ENCODE data around the gene PDZRN4.
"Not testable (repeated sequence)": the region's sequence is repeated elsewhere in the genome, so short reads cannot be mapped to it uniquely, and the experiment has no call there.

PDZRN4 gene

GRCh38 chr12:41285470-41285869, 97.3 kb downstream of the PDZRN4 start:
- not testable (repeated sequence) for H3K4me3 Mint-ChIP-seq; DNase-seq; H3K27ac Mint-ChIP-seq; H3K27me3 Mint-ChIP-seq; H3K9me3 Mint-ChIP-seq; H3K4me1 Mint-ChIP-seq (ENCODE audit: low read depth); H3K36me3 Mint-ChIP-seq (ENCODE audit: low read depth)

- Mint-ChIP-seq H3K9me3 (no peaks in the 10 kb centered on the region), H3K27ac (no peak overlapping the region), H3K27me3 (no peaks in the 10 kb centered on the region), H3K4me1 (ENCODE audit: low read depth) (no peaks in the 10 kb centered on the region), H3K36me3 (ENCODE audit: low read depth) (no peaks in the 10 kb centered on the region), H3K4me3 (no peak overlapping the region)
- DNase-seq: no peak
Observed at GRCh38 chr12:41286426-41286825, 98.3 kb downstream of the PDZRN4 start.

- Mint-ChIP-seq H3K27ac (no peak overlapping the region), H3K4me1 (ENCODE audit: low read depth) (no peaks in the 10 kb centered on the region), H3K9me3 (no peaks in the 10 kb centered on the region), H3K4me3 (no peak overlapping the region), H3K36me3 (ENCODE audit: low read depth) (no peaks in the 10 kb centered on the region), H3K27me3 (no peaks in the 10 kb centered on the region)
- DNase-seq: no peak
Observed at GRCh38 chr12:41287500-41288141, 99.5 kb downstream of the PDZRN4 start.

GRCh38 chr12:41288142-41288811, 100.2 kb downstream of the PDZRN4 start:
- Mint-ChIP-seq H3K27ac (no peak overlapping the region), H3K9me3 (no peaks in the 10 kb centered on the region), H3K4me1 (ENCODE audit: low read depth) (no peaks in the 10 kb centered on the region), H3K36me3 (ENCODE audit: low read depth) (no peaks in the 10 kb centered on the region), H3K27me3 (no peaks in the 10 kb centered on the region), H3K4me3 (no peak overlapping the region)
- DNase-seq: no peak

GRCh38 chr12:41289501-41289900, 101.4 kb downstream of the PDZRN4 start:
- H3K36me3 Mint-ChIP-seq (ENCODE audit: low read depth): no peaks in the 10 kb centered on the region
- H3K4me1 Mint-ChIP-seq (ENCODE audit: low read depth): no peaks in the 10 kb centered on the region
- no peaks in the 10 kb centered on the region for H3K27me3 Mint-ChIP-seq
- no peak for DNase-seq
- H3K4me3 Mint-ChIP-seq: no peak overlapping the region
- H3K27ac Mint-ChIP-seq: no peak overlapping the region
- H3K9me3 Mint-ChIP-seq: no peaks in the 10 kb centered on the region

- H3K36me3 Mint-ChIP-seq (ENCODE audit: low read depth): no peaks in the 10 kb centered on the region
- H3K4me1 Mint-ChIP-seq (ENCODE audit: low read depth): no peaks in the 10 kb centered on the region
- no peak for DNase-seq
- no peak overlapping the region for H3K4me3 Mint-ChIP-seq
- H3K9me3 Mint-ChIP-seq: no peaks in the 10 kb centered on the region
- H3K27ac Mint-ChIP-seq: no peak overlapping the region
- no peaks in the 10 kb centered on the region for H3K27me3 Mint-ChIP-seq
Observed at GRCh38 chr12:41293011-41293410, 104.9 kb downstream of the PDZRN4 start.

GRCh38 chr12:41293461-41293860, 105.3 kb downstream of the PDZRN4 start:
- Mint-ChIP-seq H3K27me3 (no peaks in the 10 kb centered on the region), H3K36me3 (ENCODE audit: low read depth) (no peaks in the 10 kb centered on the region), H3K4me3 (no peak overlapping the region), H3K9me3 (no peaks in the 10 kb centered on the region), H3K4me1 (ENCODE audit: low read depth) (no peaks in the 10 kb centered on the region), H3K27ac (no peak overlapping the region)
- DNase-seq: no peak

GRCh38 chr12:41302979-41303403, 114.9 kb downstream of the PDZRN4 start:
- H3K27ac Mint-ChIP-seq: no peak overlapping the region
- DNase-seq: no peak
- no peak overlapping the region for H3K4me3 Mint-ChIP-seq
- H3K27me3 Mint-ChIP-seq: no peaks in the 10 kb centered on the region
- H3K4me1 Mint-ChIP-seq (ENCODE audit: low read depth): no peaks in the 10 kb centered on the region
- H3K9me3 Mint-ChIP-seq: no peaks in the 10 kb centered on the region
- H3K36me3 Mint-ChIP-seq (ENCODE audit: low read depth): no peaks in the 10 kb centered on the region

GRCh38 chr12:41304526-41304925, 116.4 kb downstream of the PDZRN4 start:
- Mint-ChIP-seq H3K27me3 (no peaks in the 10 kb centered on the region), H3K4me1 (ENCODE audit: low read depth) (no peaks in the 10 kb centered on the region), H3K4me3 (no peak overlapping the region), H3K36me3 (ENCODE audit: low read depth) (no peaks in the 10 kb centered on the region), H3K9me3 (no peaks in the 10 kb centered on the region), H3K27ac (no peak overlapping the region)
- DNase-seq: no peak

- no peak overlapping the region for H3K27ac Mint-ChIP-seq
- DNase-seq: no peak
- no peaks in the 10 kb centered on the region for H3K4me1 Mint-ChIP-seq (ENCODE audit: low read depth)
- H3K9me3 Mint-ChIP-seq: no peaks in the 10 kb centered on the region
- no peak overlapping the region for H3K4me3 Mint-ChIP-seq
- H3K36me3 Mint-ChIP-seq (ENCODE audit: low read depth): no peaks in the 10 kb centered on the region
- no peaks in the 10 kb centered on the region for H3K27me3 Mint-ChIP-seq
Observed at GRCh38 chr12:41310367-41310766, 122.2 kb downstream of the PDZRN4 start.

- Mint-ChIP-seq H3K36me3 (ENCODE audit: low read depth) (no peaks in the 10 kb centered on the region), H3K27me3 (no peaks in the 10 kb centered on the region), H3K4me3 (no peak overlapping the region), H3K9me3 (no peaks in the 10 kb centered on the region), H3K4me1 (ENCODE audit: low read depth) (no peaks in the 10 kb centered on the region), H3K27ac (no peak overlapping the region)
- DNase-seq: no peak
Observed at GRCh38 chr12:41311883-41312282, 123.8 kb downstream of the PDZRN4 start.

- not testable (repeated sequence) for H3K36me3 Mint-ChIP-seq (ENCODE audit: low read depth); H3K4me1 Mint-ChIP-seq (ENCODE audit: low read depth)
Observed at GRCh38 chr12:41312451-41312850, 124.3 kb downstream of the PDZRN4 start.

GRCh38 chr12:41325336-41325735, 137.2 kb downstream of the PDZRN4 start:
- Mint-ChIP-seq H3K36me3 (ENCODE audit: low read depth) (no peaks in the 10 kb centered on the region), H3K4me3 (no peak overlapping the region), H3K27me3 (no peaks in the 10 kb centered on the region), H3K4me1 (ENCODE audit: low read depth) (no peaks in the 10 kb centered on the region), H3K9me3 (no peaks in the 10 kb centered on the region), H3K27ac (no peak overlapping the region)
- no peak for DNase-seq

More at GRCh38 chr12:41312451-41312850, 124.3 kb downstream of the PDZRN4 start:
- H3K27me3 Mint-ChIP-seq, DNase-seq, H3K4me3 Mint-ChIP-seq, H3K9me3 Mint-ChIP-seq, H3K27ac Mint-ChIP-seq: not testable (repeated sequence)

GRCh38 chr12:41327096-41327895, 139.2 kb downstream of the PDZRN4 start:
- no peaks in the 10 kb centered on the region for H3K27me3 Mint-ChIP-seq
- no peak for DNase-seq
- H3K36me3 Mint-ChIP-seq (ENCODE audit: low read depth): no peaks in the 10 kb centered on the region
- no peak overlapping the region for H3K4me3 Mint-ChIP-seq
- H3K27ac Mint-ChIP-seq: no peak overlapping the region
- no peaks in the 10 kb centered on the region for H3K4me1 Mint-ChIP-seq (ENCODE audit: low read depth)
- H3K9me3 Mint-ChIP-seq: no peaks in the 10 kb centered on the region

GRCh38 chr12:41333974-41334373, 145.9 kb downstream of the PDZRN4 start:
- Mint-ChIP-seq H3K27me3 (no peaks in the 10 kb centered on the region), H3K9me3 (no peaks in the 10 kb centered on the region), H3K4me1 (ENCODE audit: low read depth) (no peaks in the 10 kb centered on the region), H3K4me3 (no peak overlapping the region), H3K36me3 (ENCODE audit: low read depth) (no peaks in the 10 kb centered on the region), H3K27ac (no peak overlapping the region)
- DNase-seq: no peak

All from activated T-cell treated with anti-CD3 and anti-CD28 coated beads, Interleukin-2, amount 50 U/mL, for 24 hours (primary cell).